CD1c-positive myeloid dendritic cell (primary cell): Measurements from ENCODE around the gene RNF144B.
"Not testable (repeated sequence)": the region's sequence is repeated elsewhere in the genome, so short reads cannot be mapped to it uniquely, and the experiment has no call there.

Experiments used
- DNase-seq: peaks from one replicate; pipeline ENCODE4 v3.0.0-alpha.2; 2016; ENCODE audit errors: extremely low spot score

The RNF144B gene

GRCh38 chr6:18406955-18407749, 20.0 kb downstream of the RNF144B start:
- DNase-seq = no peak

DNA sequence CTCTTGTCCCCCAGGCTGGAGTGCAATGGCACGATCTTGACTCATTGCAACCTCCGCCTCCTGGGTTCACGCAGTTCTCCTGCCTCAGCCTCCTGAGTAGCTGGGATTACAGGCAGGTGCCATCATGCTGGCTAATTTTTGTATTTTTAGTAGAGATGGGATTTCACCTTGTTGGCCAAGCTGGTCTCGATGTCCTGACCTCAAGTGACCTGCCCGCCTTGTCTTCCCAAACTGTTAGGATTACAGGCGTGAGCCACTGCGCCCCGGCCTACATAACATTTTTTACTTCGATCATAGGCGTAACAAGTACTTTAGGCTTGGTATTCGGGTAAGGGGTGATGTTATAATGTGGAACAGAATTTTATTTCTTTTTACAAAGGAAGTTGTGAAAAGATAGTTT, 22.5 kb downstream of the RNF144B start:
- DNase-seq = not testable (repeated sequence)

- no peak for DNase-seq
Measured at GRCh38 chr6:18410412-18410811, 23.3 kb downstream of the RNF144B start.

- peak; percentile 88 for DNase-seq
Measured at GRCh38 chr6:18412068-18412467, 24.9 kb downstream of the RNF144B start.

- DNase-seq = peak; percentile 26
Measured at GRCh38 chr6:18412644-18413043, 25.5 kb downstream of the RNF144B start.

DNA sequence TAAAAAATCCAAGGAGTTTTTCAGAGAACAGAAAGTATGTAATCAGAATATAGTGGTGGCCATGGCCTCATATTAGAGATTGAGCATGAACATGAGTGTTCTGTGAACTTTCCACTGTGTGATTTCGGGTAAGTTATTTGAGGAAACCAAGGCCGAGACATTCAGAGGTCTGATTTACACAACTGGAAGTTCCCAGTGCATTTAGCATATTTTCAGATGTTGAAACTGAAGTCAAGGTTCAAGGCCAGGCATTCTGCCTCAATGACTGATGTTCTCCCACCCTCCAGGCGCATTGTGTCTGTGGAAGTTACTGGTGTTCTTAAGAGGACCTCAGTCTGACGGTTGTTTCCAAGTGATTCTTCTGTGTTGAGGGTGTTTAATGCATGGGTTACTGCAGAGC, 26.2 kb downstream of the RNF144B start:
- DNase-seq = peak; percentile 52

DNA sequence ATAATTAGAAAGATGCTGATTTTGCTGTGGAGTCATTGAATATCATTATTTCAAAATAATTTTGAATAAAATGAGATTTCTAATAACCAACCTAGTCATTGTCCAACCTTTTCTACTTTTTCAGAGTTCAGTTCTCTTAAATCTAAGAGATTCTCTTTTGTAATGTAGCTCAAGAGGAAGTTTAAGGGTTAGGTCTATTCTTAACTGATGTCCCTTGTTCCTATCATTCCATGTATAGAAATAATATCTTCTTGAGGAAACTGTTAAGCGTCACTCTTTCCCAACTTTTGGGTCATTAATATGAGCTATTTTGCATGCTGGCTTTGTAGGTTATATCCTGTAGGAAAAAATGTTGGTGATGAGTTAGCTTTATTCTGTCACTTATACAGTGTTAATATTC, 27.0 kb downstream of the RNF144B start:
- DNase-seq = peak; percentile 55

DNA sequence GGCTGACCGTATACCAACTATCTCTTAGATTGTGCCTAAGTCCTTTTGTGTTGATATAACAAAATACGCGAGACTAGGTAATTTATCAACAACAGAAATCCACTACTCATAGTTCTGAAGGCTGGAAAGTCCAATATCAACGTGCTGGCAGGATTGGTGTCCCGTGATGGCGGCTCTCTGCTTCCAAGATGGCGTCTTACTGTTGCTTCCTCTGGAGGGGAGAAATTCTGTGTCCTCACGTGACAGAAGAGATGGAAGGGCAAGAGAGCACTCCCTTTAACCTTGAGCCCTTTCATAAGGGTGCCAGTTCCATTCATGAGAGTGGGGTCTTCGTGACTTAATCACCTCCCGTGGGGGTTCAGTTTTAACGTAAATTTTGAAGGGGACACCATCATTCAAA, 28.1 kb downstream of the RNF144B start:
- no peak for DNase-seq

DNA sequence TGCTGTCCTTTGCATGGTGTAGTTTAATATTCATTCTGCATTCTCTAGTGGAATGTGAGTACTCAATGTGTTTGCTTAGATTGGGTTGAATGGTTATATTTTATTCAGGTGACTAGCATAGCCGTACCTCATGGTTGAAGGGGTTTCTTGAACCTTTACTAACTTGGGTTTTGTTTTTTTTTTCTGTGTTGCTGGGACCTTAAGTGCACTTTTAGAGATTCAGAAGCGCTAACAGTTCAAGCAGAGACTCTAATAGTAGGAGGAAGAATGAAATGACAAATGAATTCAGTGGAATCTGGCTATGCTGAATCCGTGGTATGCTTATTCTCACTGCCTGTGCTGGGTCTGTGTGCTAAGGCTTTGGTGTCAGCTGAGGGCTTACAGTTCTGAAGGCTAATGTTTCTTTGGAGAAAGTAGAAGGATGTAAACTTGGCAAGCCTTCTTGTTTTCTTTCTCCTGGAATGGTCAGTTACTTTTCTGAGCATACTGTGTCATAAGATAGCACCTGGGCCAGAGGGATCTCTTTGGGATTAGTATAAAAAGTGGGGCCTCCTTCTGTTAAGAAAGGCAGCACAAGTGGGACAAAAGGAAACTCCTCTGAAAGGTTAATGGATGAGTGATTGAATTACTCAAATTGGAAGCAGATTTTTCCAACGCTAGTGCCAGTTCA, 28.7 kb downstream of the RNF144B start:
- DNase-seq = no peak

- no peak for DNase-seq
Measured at GRCh38 chr6:18416341-18416679, 29.2 kb downstream of the RNF144B start.

DNA sequence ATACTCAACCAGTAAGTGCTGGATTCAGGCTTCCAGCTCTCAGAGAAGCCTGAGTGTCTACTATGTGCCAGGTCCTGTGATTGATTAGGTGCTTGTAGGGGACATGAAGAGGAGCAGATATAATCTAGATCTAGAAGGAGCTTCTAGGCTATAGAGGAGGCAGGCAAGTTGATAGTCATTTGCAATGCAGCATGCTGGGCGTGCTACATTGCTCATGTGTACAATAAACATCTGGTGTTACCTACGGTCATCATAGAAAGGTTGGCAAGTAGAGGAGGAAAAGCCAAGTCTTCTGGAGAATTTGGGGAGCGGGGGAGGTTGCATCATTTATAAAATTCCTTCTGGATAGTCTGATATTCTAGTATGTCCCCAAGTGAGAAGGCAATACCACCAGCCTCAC, 33.2 kb downstream of the RNF144B start:
- no peak for DNase-seq

DNA sequence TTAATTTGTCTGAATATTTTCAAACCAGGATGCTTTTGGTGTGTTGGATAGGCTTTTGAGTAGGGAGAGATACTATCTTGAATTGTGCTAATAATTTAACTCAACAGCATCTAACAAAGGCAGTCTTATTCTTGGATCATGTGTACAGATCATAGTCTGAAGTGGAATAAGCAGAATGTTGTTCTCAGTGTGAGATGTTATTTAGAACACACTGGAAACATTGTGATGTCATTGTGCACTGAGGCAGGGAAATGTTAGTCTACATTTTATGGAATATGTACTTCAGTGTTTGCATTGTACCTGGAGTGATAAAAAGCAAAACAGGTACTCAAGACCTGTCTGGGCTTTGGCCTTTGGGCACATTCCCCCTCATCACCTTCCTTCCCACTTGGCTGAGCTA, 35.0 kb downstream of the RNF144B start:
- DNase-seq = no peak

DNA sequence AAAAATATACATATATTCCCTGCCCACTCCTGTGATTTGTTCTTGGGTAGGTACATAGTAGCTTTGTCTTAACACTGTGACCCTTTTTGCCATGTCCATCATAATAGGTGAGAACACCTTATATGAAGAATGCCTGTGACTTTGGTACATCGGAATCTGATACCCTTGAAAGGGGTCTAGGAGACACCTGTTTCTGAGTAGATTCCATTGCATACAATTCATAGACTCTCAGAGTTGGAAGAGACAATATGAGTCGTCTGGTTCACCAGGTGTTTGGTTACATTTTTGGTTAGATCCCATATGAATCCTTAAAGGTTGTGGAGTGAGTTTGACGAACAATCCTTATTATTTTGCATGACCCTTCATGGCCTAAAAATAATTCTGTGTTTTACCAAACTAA, 36.3 kb downstream of the RNF144B start:
- DNase-seq = no peak

DNA sequence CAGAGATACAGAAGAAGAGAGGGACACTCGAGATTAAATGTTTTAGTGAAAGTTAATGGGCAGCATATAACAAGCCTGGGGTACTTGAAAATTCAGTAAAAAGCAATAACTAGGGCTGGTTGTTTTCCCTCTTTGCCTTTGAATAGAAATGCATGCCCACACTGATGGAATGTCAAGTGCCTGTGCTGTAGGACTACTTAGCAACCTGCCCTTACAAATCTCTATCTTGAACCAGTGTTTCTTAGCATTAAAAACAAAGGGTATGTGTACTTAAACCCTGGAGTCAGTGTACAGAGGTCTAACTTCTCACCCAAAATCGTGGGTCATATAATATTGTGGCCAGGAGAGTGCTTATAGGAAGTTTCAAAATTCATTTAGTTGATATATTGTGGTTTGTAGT, 37.1 kb downstream of the RNF144B start:
- no peak for DNase-seq

DNA sequence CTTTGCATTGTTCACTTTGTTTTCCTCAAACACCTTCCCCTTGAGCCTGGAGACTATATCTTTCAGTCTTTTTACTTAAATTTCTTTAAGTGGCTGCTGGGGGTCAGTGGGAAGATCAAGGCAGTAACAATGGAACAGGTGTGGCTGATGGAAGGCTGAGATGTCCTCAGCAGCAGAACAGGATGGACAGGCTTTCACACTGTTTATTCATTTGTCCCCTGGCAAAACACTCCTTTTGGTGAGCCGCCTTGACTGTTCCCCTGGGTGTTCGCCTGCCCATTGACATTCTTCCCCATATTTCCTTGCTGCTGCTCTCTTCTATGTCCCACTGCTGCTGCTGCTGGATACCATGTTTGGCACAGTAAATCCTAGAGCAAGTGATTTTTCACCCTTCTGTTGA, 38.1 kb downstream of the RNF144B start:
- DNase-seq = no peak

DNA sequence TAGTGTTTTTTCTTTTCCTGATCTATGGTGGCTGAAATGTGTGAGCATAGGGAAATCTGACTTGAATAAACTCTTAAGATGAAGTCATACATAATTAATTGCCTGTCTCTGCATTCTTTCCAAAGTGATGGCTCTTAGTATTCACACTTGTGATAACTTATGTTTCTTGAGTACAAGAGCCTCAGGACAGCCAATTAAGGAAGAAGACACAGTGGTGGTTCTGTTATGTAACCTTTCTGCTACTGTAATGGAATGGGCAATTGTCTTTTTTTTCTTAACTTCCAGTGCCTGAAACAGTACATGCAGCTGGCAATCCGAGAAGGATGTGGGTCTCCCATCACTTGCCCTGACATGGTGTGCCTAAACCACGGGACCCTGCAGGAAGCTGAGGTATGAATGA, 40.1 kb downstream of the RNF144B start:
- no peak for DNase-seq

DNA sequence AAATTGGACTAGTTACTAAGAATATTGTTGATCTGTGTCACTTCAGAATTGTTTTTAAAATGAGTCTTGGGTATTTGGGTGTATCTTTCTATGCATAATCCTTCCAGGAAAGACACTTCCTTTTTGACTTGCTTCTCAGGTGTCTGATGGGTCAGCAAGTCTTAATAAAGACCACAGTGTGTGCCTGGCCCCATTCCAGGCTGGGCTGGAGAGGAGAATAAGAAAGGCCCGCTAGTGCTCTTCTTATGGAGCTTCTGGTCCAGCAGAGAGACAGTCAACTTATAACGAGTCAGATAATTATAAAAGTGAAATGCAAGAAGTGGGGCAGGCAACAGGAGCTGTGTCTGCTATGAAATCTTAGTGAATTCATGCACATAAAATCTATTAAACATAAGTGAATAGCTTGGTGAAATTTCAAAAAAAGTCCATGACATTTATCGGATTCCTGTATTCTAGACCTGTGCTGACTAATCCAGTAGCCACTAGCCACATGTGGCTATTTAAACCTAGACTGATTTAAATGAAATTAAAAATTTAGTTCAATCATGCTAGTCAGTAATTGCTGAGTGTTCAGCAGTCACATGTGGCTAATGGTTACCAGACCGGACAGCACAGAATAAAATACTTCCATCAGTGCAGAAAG, 42.6 kb downstream of the RNF144B start:
- DNase-seq = no peak

DNA sequence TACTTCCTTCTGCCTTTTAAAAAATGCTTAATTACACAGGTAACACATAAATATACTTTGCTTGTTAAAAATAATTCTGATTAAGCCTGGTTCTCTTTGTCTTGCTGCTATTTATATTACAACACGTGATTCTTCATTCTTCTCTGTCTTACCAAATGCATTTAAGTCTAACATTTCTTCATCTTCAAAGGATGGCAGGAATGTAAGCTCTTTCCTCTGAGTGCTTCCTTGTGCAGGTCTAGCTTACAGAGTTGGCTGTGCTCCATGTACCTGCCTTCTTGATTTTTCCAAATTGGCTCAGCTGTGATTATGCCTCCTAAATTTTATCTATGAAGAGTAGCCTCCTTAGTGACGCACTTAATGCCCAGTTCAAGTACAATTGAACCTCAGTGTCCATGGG, 44.4 kb downstream of the RNF144B start:
- DNase-seq = no peak

DNA sequence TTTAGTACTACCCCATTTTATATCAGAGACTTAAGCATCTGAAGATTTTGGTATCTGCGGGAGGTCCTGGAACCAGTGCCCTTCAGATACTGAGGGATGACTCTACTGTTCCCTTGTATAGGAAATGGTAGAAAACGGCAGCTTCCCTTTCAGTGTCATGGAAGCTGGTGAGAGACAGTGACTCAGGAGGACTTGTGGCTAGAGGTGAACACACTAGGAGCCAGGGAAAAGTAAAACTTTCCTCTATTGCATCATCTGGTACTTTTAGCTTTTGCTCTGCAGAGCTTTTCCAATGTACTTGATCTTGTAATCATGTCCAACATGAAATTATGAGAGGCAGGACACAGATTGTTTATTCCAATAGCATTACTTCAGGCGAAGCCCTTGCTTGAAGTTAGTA, 45.0 kb downstream of the RNF144B start:
- peak; percentile 33 for DNase-seq

DNA sequence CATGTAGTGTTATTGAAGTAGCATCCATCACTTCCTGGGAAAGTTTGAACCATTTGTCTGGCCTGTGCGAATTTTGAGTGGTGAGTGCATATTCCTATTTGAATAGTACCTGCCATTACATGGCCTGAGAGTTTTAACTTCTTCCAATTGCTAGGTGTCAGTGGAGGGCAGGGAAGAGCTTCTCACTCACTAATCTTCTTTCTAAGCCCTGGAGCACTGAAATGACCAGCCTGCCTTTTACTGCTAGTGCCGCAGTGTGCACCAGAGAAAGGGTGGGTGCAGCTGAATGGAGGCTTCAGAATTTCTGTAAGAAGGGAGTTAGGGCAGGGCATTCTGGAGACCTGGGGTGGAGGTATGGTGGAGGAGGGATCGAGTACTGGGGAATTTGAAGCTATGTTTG, 45.5 kb downstream of the RNF144B start:
- no peak for DNase-seq

GRCh38 chr6:18433059-18433458, 45.9 kb downstream of the RNF144B start:
- DNase-seq = no peak

DNA sequence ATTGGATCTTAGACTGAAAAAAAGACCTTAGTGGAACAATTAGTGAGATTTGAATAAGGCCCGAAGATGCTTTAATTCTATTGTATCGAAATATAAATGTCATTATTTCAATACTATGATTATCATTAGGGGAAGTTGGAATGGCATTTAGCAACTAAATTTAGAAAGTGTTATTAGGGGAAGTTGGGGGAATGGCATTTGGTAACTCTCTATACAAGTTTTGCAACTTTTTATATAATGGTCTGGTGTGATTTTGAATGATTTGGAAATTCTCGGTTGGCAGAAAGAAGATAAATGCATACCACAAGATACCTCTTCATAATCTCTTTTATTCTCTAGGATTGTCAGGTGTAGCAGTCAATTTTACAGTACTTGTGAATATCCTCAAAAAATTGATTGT, 49.2 kb downstream of the RNF144B start:
- peak; percentile 85 for DNase-seq

DNA sequence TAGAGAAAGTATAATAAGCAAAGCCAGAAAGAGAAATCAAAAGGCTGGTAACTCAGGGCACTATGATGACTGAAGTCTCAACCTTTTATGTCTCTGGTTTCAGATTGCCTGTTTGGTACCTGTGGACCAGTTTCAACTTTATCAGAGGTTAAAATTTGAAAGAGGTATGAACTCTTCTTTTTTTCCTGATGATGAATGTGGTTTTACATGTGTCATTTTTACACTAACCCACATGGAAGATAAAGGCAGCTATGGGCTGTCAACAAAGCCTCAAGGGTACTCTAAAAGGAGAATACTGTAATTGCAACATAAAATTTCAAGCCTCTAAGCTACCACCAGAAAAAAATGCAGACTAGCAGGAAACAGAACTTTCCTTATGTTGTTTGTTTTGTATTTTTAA, 52.4 kb downstream of the RNF144B start:
- no peak for DNase-seq
